HG02870 (cell line): ENCODE results near the gene CHST7.

ENCODE experiments used
- ATAC-seq: cut with Tn5 transposase; IDR thresholded peaks from one replicate; pipeline ENCODE4 v1.9.1; 2021; ENCODE audit warnings: mild to moderate bottlenecking, moderate library complexity; ENCODE audit not compliant: unreplicated experiment

Gene CHST7

GRCh38 chrX:46645614-46646013, 72.0 kb downstream of the CHST7 start:
- ATAC-seq, result no peak

GRCh38 chrX:46647251-46647650, 73.7 kb downstream of the CHST7 start:
- no peak for ATAC-seq
